PC-3 (cell line): Measurements from ENCODE around the gene GIMAP8. TPM values are rescaled to one million over a fixed set of nuclear protein-coding genes. Genes with fewer than 3 reads are reported as not detected.

Source experiments
- ATAC-seq: fragments of 200-7000 bp; cut with Tn5 transposase; 2 replicates; pipeline ENCODE4 v1.9.1; 2020; ENCODE audit warnings: mild to moderate bottlenecking, moderate library complexity
- BruUV-seq: library from RNA; stranded (reverse); fragments of 400-500 nt; replicated peaks from 2 replicates; lab custom pipeline; 2021; lab: Mats Ljungman, UMichigan
- CTCF ChIA-PET: fragments of 300-600 bp; sonication (Branson Sonifier 250); formaldehyde crosslinking; loops from one replicate; lab custom pipeline; 2022; ENCODE audit warnings: antibody characterized with exemption; lab: Charles Lee
- POLR2A ChIA-PET: fragments of 300-600 bp; sonication (Branson Sonifier 250); formaldehyde crosslinking; loops from one replicate; lab custom pipeline; 2022; ENCODE audit warnings: antibody characterized with exemption; ENCODE audit not compliant: unreplicated experiment; lab: Charles Lee
- DNase-seq: peaks from one replicate; pipeline ENCODE4 v3.0.0-alpha.2; 2015
- H2AFZ ChIP-seq: fragments of 300-600 bp; sonication (generic); 2 replicates; pipeline ENCODE4 v1.6.0; 2016; ENCODE audit warnings: antibody characterized with exemption, low read length
- H3F3A ChIP-seq: fragments of 300-600 bp; sonication (generic); one replicate; pipeline ENCODE4 v1.6.0; 2017; ENCODE audit warnings: antibody characterized with exemption, low read length, control low read depth, mild to moderate bottlenecking; ENCODE audit not compliant: unreplicated experiment
- H3K27ac ChIP-seq: fragments of 300-600 bp; sonication (generic); 2 replicates; pipeline ENCODE4 v1.5.1; 2016; ENCODE audit warnings: mild to moderate bottlenecking, low read length
- H3K27me3 ChIP-seq: fragments of 300-600 bp; sonication (generic); 2 replicates; pipeline ENCODE4 v1.6.1; 2016; ENCODE audit warnings: low read length, mixed read lengths
- H3K36me3 ChIP-seq: fragments of 300-600 bp; sonication (generic); 2 replicates; pipeline ENCODE4 v1.6.1; 2016; ENCODE audit warnings: low read depth, mixed run types, low read length, mixed read lengths
- H3K4me1 ChIP-seq: fragments of 300-600 bp; sonication (generic); 2 replicates; pipeline ENCODE4 v1.5.1; 2016; ENCODE audit warnings: low read length; ENCODE audit not compliant: insufficient read depth
- H3K4me2 ChIP-seq: fragments of 300-600 bp; sonication (generic); 2 replicates; pipeline ENCODE4 v1.6.0; 2016; ENCODE audit warnings: low read length
- H3K4me3 ChIP-seq: fragments of 300-600 bp; sonication (generic); 2 replicates; pipeline ENCODE4 v1.5.1; 2016; ENCODE audit warnings: mild to moderate bottlenecking, low read length, mixed read lengths
- H3K79me2 ChIP-seq: fragments of 300-600 bp; sonication (generic); 2 replicates; pipeline ENCODE4 v1.6.1; 2017; ENCODE audit warnings: low read length, mixed read lengths
- H3K9ac ChIP-seq: fragments of 300-600 bp; sonication (generic); 2 replicates; pipeline ENCODE4 v1.6.0; 2016; ENCODE audit warnings: mild to moderate bottlenecking, low read length
- H3K9me2 ChIP-seq: fragments of 300-600 bp; sonication (generic); replicated peaks from 2 replicates; pipeline ENCODE4 v1.6.1; 2016; ENCODE audit warnings: mixed run types, low read length, mixed read lengths
- H3K9me3 ChIP-seq: fragments of 300-600 bp; sonication (generic); 2 replicates; pipeline ENCODE4 v1.6.1; 2016; ENCODE audit warnings: low read length, mixed read lengths
- H4K20me1 ChIP-seq: fragments of 300-600 bp; sonication (generic); 2 replicates; pipeline ENCODE4 v1.6.1; 2016; ENCODE audit warnings: low read length, mixed read lengths
- CTCF ChIP-seq: fragments of 300-600 bp; sonication (generic); conservative IDR thresholded peaks from 2 replicates; pipeline ENCODE4 v1.5.1; 2017; ENCODE audit warnings: antibody characterized with exemption, low read depth, mild to moderate bottlenecking, low read length
- EZH2 ChIP-seq: fragments of 300-600 bp; sonication (generic); IDR thresholded peaks from one replicate; pipeline ENCODE4 v1.6.1; 2017; ENCODE audit warnings: antibody characterized with exemption, mild to moderate bottlenecking, low read length; ENCODE audit not compliant: unreplicated experiment
- EZH2phosphoT487 ChIP-seq: fragments of 300-600 bp; sonication (generic); IDR thresholded peaks from 2 replicates; pipeline ENCODE4 v1.6.1; 2018; ENCODE audit warnings: mild to moderate bottlenecking, antibody characterized with exemption, low read length, borderline replicate concordance
- intact Hi-C: fragments of 100-400 bp; cut with micrococcal nuclease; formaldehyde crosslinking; loops from 2 replicates; pipeline ENCODE4 v1.9.0; 2023
- total RNA-seq: library from RNA; depleted of rRNA; stranded (reverse); fragments of >200 nt; gene quantifications from 2 replicates; pipeline ENCODE4 v1.2.3, GENCODE V29; 2014

The GIMAP8 gene
- total RNA-seq, 1 experiment from 2014 or later, result not detected

DNA sequence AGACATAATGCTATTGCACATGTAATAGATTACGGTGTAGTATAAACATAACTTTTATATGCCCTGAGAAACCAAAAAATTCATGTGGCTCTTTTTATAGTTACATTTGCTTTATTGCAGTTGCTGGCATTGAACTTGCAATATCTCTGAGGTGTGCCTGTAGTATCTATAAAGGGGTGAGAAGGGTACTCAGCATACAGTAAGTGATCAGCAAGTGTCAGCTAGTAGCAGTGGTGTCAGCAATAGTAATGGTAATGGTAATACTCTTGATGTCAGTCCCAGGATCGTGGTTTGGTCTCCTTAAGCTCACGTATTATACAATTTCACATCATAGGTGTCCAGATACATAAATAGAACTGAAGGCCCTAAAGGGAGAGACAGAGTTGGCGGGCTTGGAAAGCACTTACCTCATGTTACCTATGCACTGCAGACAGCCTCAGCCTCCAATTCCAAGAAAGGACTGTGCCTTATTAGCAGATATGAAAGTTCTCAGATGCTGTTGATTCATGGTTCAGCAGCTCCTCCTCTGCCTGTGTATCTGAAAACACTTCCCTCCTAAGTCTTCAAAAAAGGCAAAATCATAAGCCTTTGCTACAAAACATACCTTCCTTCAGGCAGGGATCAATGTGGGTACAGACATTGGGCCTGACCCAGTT is 57.6 kb downstream of the GIMAP8 start:
- TF ChIP-seq EZH2phosphoT487, result no peak
- Histone ChIP-seq H4K20me1 (no peaks in the 10 kb centered on the region), H3K4me3 (no peak overlapping the region), H3K27me3 (peaks cover 52% of the 10 kb centered on the region), H2AFZ (no peak overlapping the region), H3K9me2 (no peaks in the 10 kb centered on the region), H3K9ac (no peak overlapping the region), H3K36me3 (no peaks in the 10 kb centered on the region), H3K79me2 (no peaks in the 10 kb centered on the region), H3K4me1 (no peaks in the 10 kb centered on the region), H3K27ac (no peak overlapping the region), H3K4me2 (no peak overlapping the region), H3F3A (no peaks in the 10 kb centered on the region), H3K9me3 (no peaks in the 10 kb centered on the region)
- BruUV-seq, result no TSS peak
- ATAC-seq (no peak), DNase-seq (no peak)
- ChIA-PET CTCF (no interaction called here), POLR2A (no interaction called here)
- intact Hi-C loops, result no loop called here

GRCh38 chr7:150511048-150511447 is 60.6 kb downstream of the GIMAP8 start:
- Histone ChIP-seq H3K4me2 (no peak overlapping the region), H3F3A (no peaks in the 10 kb centered on the region), H3K9me3 (no peaks in the 10 kb centered on the region), H3K27ac (no peak overlapping the region), H4K20me1 (no peaks in the 10 kb centered on the region), H3K36me3 (no peaks in the 10 kb centered on the region), H3K27me3 (peaks cover 82% of the 10 kb centered on the region), H3K9ac (no peak overlapping the region), H3K4me1 (no peaks in the 10 kb centered on the region), H3K79me2 (no peaks in the 10 kb centered on the region), H3K4me3 (no peak overlapping the region), H2AFZ (no peak overlapping the region), H3K9me2 (no peaks in the 10 kb centered on the region)
- TF ChIP-seq CTCF (no peak), EZH2phosphoT487 (no peak), EZH2 (no peak)
- no TSS peak for BruUV-seq
- CTCF ChIA-PET, result no interaction called here
- intact Hi-C loops, result no loop called here
- DNase-seq, result no peak
- POLR2A ChIA-PET, result no interaction called here
- no peak for ATAC-seq

- H3K27ac ChIP-seq, result no peak overlapping the region
- no peaks in the 10 kb centered on the region for H3K9me3 ChIP-seq
- no peaks in the 10 kb centered on the region for H4K20me1 ChIP-seq
- intact Hi-C loops, result no loop called here
- no peaks in the 10 kb centered on the region for H3K9me2 ChIP-seq
- peaks cover 91% of the 10 kb centered on the region for H3K27me3 ChIP-seq
- no peak overlapping the region for H3K9ac ChIP-seq
- CTCF ChIA-PET, result no interaction called here
- no peak for DNase-seq
- ATAC-seq, result no peak
- no peaks in the 10 kb centered on the region for H3K4me1 ChIP-seq
- no peak for TF ChIP-seq CTCF
- TF ChIP-seq EZH2, result no peak
- TF ChIP-seq EZH2phosphoT487, result no peak
- H2AFZ ChIP-seq, result no peak overlapping the region
- H3K4me3 ChIP-seq, result no peak overlapping the region
- no TSS peak for BruUV-seq
- no peaks in the 10 kb centered on the region for H3K79me2 ChIP-seq
- POLR2A ChIA-PET, result no interaction called here
- no peaks in the 10 kb centered on the region for H3F3A ChIP-seq
- H3K4me2 ChIP-seq, result no peak overlapping the region
- H3K36me3 ChIP-seq, result no peaks in the 10 kb centered on the region
These were observed 63.3 kb downstream of the GIMAP8 start for GRCh38 chr7:150513758-150514157.
